ENCODE measurements around the gene RAB40B.
"Not testable (repeated sequence)": the region's sequence is repeated elsewhere in the genome, so short reads cannot be mapped to it uniquely, and the experiment has no call there.

RAB40B gene

DNA sequence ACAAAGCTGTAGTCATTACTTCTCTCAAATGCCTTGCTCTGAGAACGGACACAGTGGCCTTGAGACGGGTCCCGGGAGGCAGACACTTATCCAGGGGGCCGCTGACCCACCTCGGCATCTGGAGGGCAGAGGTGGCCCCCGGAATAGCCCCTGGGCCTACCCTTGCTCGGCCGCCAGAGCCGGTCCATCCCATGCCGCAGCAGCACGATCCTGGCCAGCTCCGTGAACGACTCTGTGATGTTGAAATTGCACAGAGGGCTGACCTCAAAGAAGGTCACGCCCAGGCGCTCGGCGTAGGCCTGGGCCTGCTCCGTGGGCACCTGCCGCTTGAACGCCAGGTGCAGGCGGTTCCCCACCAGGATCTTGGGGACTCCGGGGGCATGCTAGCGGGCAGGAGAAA lies 40.2 kb downstream of the RAB40B start:
- DNase-seq (ENCODE audit: insufficient read length, low spot score) = no peak
- TF ChIP-seq, protein P1, sequence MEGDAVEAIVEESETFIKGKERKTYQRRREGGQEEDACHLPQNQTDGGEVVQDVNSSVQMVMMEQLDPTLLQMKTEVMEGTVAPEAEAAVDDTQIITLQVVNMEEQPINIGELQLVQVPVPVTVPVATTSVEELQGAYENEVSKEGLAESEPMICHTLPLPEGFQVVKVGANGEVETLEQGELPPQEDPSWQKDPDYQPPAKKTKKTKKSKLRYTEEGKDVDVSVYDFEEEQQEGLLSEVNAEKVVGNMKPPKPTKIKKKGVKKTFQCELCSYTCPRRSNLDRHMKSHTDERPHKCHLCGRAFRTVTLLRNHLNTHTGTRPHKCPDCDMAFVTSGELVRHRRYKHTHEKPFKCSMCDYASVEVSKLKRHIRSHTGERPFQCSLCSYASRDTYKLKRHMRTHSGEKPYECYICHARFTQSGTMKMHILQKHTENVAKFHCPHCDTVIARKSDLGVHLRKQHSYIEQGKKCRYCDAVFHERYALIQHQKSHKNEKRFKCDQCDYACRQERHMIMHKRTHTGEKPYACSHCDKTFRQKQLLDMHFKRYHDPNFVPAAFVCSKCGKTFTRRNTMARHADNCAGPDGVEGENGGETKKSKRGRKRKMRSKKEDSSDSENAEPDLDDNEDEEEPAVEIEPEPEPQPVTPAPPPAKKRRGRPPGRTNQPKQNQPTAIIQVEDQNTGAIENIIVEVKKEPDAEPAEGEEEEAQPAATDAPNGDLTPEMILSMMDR (IDR thresholded peaks at IDR 0.05; ENCODE audit: insufficient read depth, missing control alignments) = no peak

DNA sequence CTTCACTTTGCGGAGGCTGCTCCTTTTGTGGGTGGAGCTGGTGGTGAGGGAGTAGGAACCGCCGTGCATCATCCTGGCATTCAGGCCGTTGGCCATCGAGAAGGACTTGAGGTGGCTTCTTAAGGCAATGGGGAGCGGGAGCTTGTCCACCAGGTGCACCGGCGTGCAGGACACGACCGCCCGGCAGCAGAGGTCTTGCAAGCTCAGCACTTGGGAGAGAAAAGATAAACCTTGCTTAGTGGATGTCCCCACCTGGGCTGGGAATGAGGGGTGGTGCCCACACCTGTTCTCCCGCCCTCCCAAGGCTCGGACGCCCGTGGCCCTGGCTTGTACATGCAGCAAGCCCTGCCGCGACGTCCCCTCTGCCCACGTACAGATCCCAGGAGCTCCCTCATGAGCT lies 40.6 kb downstream of the RAB40B start:
- FAIRE-seq = no peak
- TF ChIP-seq, protein P1 (IDR thresholded peaks at IDR 0.05; ENCODE audit: insufficient read depth, missing control alignments) = no peak

More for the DNA sequence above, 40.2 kb downstream of the RAB40B start:
- FAIRE-seq = no peak

DNA sequence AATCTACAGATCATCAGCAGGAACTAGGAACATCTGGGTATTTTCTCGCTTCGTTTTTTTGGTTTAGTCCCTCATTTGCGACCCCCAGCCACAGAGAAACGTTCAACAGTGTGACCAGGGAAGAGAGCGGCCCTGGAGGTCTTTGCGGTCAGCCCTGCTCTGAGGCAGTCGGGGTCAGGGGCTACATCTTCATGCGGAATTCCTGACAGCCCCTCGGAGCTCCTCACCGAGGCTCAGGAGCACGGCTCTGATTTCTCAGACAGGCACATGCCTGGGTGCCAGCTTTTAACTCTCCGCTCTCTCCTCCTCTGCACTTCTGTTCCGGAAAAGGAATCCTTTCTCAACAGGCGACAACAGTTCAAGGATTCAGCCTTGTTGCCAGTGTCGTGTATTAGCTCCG lies 42.2 kb downstream of the RAB40B start:
- no peak for DNase-seq (ENCODE audit: insufficient read length, low spot score)
- TF ChIP-seq, protein P1 (IDR thresholded peaks at IDR 0.05; ENCODE audit: insufficient read depth, missing control alignments) = no peak
- no peak for FAIRE-seq

More for the DNA sequence above, 40.6 kb downstream of the RAB40B start:
- DNase-seq (ENCODE audit: insufficient read length, low spot score) = no peak

DNA sequence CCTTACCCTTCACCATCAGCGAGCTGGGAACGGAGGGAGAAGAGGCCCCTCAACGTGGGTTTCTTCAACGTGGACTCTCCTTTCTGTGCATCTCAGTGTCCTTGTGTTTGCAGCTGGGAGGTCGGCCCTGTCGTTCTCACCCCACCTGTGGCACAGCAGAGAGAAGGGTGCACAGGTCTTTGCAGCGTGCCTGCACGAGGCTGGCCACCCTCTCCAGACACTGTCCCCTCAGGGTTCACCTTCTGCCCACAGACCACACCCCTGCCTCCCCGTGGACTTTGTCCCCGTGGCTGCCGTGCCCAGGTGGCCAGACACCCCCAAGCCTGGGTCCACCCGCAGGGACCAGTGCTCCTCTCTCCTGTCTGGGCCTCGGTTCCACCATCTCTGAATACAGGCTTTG lies 43.0 kb downstream of the RAB40B start:
- DNase-seq (ENCODE audit: insufficient read length, low spot score) (no peak), FAIRE-seq (no peak)
- TF ChIP-seq, protein P1 (IDR thresholded peaks at IDR 0.05; ENCODE audit: insufficient read depth, missing control alignments) = no peak

DNA sequence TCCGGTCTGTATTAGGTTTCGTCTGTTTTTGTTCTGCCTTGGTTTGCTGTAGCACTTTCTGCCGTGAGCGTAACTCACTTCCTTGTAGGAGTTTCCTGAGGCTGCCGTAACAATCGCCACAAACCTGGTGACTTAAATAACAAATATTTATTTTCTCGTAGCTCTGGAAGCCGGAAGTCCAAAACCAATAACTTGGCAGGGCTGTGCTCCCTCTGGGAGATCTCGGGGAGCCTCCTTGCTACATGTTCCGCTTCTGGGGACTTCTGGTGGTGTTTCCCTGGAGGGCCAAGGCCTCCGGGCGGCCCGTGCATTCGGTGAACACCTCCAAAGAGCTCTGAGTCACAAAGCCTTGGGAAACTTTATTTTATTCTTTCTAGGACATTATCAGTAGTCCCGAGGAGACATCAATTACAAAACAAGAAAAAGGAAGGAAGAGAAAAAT lies 43.4 kb downstream of the RAB40B start:
- TF ChIP-seq, protein P1 (IDR thresholded peaks at IDR 0.05; ENCODE audit: insufficient read depth, missing control alignments) = no peak
- DNase-seq (ENCODE audit: insufficient read length, low spot score) (no peak), FAIRE-seq (no peak)

DNA sequence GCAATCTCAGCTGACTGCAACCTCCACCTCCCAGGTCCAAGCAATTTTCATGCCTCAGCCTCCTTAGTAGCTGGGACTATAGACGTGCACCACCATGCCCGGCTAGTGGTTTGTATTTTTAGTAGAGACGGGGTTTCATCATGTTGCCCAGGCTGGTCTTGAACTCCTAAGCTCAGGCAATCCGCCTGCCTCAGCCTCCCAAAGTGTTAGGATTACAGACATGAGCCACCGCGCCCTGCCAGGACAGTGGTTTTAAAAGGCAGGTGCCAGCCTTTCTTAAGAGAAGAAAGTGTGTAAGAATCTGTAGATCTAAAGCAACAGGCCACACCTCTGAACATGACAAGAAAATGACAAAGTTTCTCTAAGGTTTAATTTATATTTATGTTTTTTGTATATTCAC lies 43.9 kb downstream of the RAB40B start:
- FAIRE-seq = not testable (repeated sequence)

DNA sequence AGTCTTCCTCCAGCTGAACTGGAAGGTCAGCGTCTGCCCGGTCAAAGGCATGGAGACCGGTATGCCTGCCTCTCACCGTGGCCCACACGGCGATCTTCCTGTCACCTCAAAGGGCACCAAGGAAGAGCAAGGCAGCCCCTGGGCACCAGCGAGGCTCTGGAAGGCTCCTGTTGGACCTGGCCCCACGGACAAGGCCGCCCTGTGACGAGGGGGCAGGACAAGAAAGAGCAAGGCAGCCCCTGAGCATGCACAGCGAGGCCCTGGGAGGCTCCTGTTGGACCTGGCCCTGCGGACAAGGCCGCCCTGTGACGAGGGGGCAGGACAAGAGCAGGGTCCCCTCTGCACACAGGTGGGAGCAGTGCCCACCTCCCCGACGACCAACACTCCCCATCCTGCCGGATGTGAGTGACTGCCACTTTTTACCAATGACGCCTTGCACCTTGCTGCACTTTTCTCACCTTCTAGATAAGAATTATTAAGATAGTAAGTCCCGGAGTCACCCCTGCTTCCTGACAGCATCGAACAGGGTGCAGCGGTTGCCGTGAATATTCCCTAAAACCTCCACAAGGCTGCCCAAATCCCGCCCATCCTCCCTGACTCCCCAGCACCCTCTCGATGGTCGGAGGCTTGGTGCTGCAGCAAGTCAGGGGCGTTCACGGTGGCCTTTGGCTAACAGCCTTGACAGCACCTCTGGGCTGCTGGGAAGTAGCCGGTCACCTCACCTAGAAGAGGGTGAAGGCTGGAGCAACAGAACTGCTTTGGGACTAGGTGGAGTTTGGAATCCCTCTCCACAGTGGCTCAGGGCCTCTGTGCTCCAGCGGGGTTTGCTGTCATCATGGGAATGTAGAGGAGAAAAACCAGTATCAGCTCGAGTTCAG lies 44.6 kb downstream of the RAB40B start:
- DNase-seq (ENCODE audit: insufficient read length, low spot score) (no peak), FAIRE-seq (no peak)
- TF ChIP-seq, protein P1 (IDR thresholded peaks at IDR 0.05; ENCODE audit: insufficient read depth, missing control alignments) = no peak

More for the DNA sequence above, 43.9 kb downstream of the RAB40B start:
- DNase-seq (ENCODE audit: insufficient read length, low spot score) = not testable (repeated sequence)
